SK-N-SH (cell line): Measurements from ENCODE around the gene TNFRSF14. TPM values are rescaled to one million over a fixed set of nuclear protein-coding genes. Genes with fewer than 3 reads are reported as not detected.

Source experiments
- CTCF ChIA-PET: fragments of 300-600, 350-600 bp; formaldehyde crosslinking; extraction: SDS; loops from one replicate; lab custom pipeline; 2021; lab: Yijun Ruan, JAX
- POLR2A ChIA-PET: fragments of 350-600 bp; sonication (Branson Sonifier 250); formaldehyde crosslinking; extraction: SDS; loops from one replicate; lab custom pipeline; 2020; ENCODE audit warnings: antibody characterized with exemption, inconsistent platforms; lab: Yijun Ruan, JAX
- DNase-seq: peaks from one replicate; pipeline ENCODE4 v3.0.0; 2012
- H2AFZ ChIP-seq: fragments of 200-600 bp; sonication (generic); 2 replicates; pipeline ENCODE4 v1.8.1; 2016; ENCODE audit warnings: antibody characterized with exemption, mild to moderate bottlenecking, low read depth
- H3F3A ChIP-seq: fragments of 200-600 bp; sonication (generic); replicated peaks from 2 replicates; pipeline ENCODE3; 2016; ENCODE audit warnings: antibody characterized with exemption, mild to moderate bottlenecking; ENCODE audit not compliant: insufficient read depth
- H3K27ac ChIP-seq, 2 experiments: fragments of 200-500 bp in 1 of 2; fragments of 200-600 bp in 1 of 2; sonication (Bioruptor generic) in 1 of 2; sonication (generic), shearing (Covaris generic) in 1 of 2; 2 replicates each; pipeline versions ENCODE4 v1.5.1 to v1.6.1; 2014 to 2016; ENCODE audit warnings: low read depth in 2 of 2, inconsistent platforms in 1 of 2, low read length in 1 of 2, mild to moderate bottlenecking in 1 of 2, mixed read lengths in 1 of 2
- H3K27me3 ChIP-seq: fragments of 200-600 bp; sonication (generic), shearing (Covaris generic); 2 replicates; pipeline ENCODE4 v1.6.1; 2016; ENCODE audit warnings: mixed run types; ENCODE audit not compliant: insufficient read depth
- H3K36me3 ChIP-seq, 2 experiments: fragments of 200-500 bp in 1 of 2; fragments of 200-600 bp in 1 of 2; sonication (Bioruptor generic) in 1 of 2; sonication (generic) in 1 of 2; replicated peaks in 1 of 2; 2 replicates each; pipeline versions ENCODE3 to v1.5.1; 2014 to 2016; ENCODE audit warnings: low read length in 1 of 2, mild to moderate bottlenecking in 1 of 2; ENCODE audit not compliant: insufficient read depth in 2 of 2, control insufficient read depth in 1 of 2
- H3K4me1 ChIP-seq, 2 experiments: fragments of 200-500 bp in 1 of 2; fragments of 200-600 bp in 1 of 2; sonication (Bioruptor generic) in 1 of 2; sonication (generic), shearing (Covaris generic) in 1 of 2; 2 replicates each; pipeline versions ENCODE4 v1.5.1 to v1.6.1; 2014 to 2016; ENCODE audit warnings: low read depth in 1 of 2, low read length in 1 of 2, mixed run types in 1 of 2; ENCODE audit not compliant: insufficient read depth in 2 of 2, control insufficient read depth in 1 of 2
- H3K4me2 ChIP-seq: fragments of 200-600 bp; sonication (generic), shearing (Covaris generic); 2 replicates; pipeline ENCODE4 v1.6.1; 2017; ENCODE audit warnings: mixed run types
- H3K4me3 ChIP-seq, 2 experiments: fragments of 200-500 bp in 1 of 2; fragments of 200-600 bp in 1 of 2; sonication (Bioruptor generic) in 1 of 2; sonication (generic), shearing (Covaris generic) in 1 of 2; 2 replicates each; pipeline versions ENCODE4 v1.5.1 to v1.8.1; 2014 to 2016; ENCODE audit warnings: low read depth in 2 of 2, inconsistent platforms in 1 of 2, low read length in 1 of 2, mild to moderate bottlenecking in 1 of 2, mixed read lengths in 1 of 2, moderate library complexity in 1 of 2
- H3K79me2 ChIP-seq: fragments of 200-600 bp; sonication (generic); 2 replicates; pipeline ENCODE4 v1.8.1; 2017; ENCODE audit warnings: mild to moderate bottlenecking; ENCODE audit not compliant: insufficient read depth
- H3K9ac ChIP-seq: fragments of 200-600 bp; sonication (generic); 2 replicates; pipeline ENCODE4 v1.6.1; 2017; ENCODE audit warnings: mixed run types
- H3K9me2 ChIP-seq: fragments of 200-600 bp; sonication (generic); 2 replicates; pipeline ENCODE4 v1.6.1; 2017; ENCODE audit warnings: mixed run types
- H3K9me3 ChIP-seq: fragments of 200-600 bp; sonication (generic); 2 replicates; pipeline ENCODE4 v1.6.1; 2017; ENCODE audit warnings: mixed run types, mild to moderate bottlenecking, moderate library complexity
- H4K20me1 ChIP-seq: fragments of 200-600 bp; sonication (generic); 2 replicates; pipeline ENCODE4 v1.6.1; 2017; ENCODE audit warnings: mild to moderate bottlenecking, mixed run types; ENCODE audit not compliant: insufficient read depth
- CHD2 ChIP-seq: fragments of 150-350 bp; IDR thresholded peaks from 2 replicates; pipeline ENCODE4 v1.6.1; 2018; ENCODE audit warnings: low read length; ENCODE audit not compliant: partially characterized antibody
- ELF1 ChIP-seq: IDR thresholded peaks from 2 replicates; pipeline ENCODE4 v1.4.0; 2012
- EZH2phosphoT487 ChIP-seq: fragments of 200-600 bp; sonication (generic); IDR thresholded peaks from 2 replicates; pipeline ENCODE4 v1.6.1; 2017; ENCODE audit warnings: low read depth, mixed run types, mild to moderate bottlenecking, antibody characterized with exemption, moderate library complexity, borderline replicate concordance
- FOSL2 ChIP-seq: IDR thresholded peaks from 2 replicates; pipeline ENCODE4 v1.4.0; 2012; ENCODE audit warnings: low read depth, mild to moderate bottlenecking, moderate library complexity, borderline replicate concordance
- FOXJ3 ChIP-seq: sonication (generic); formaldehyde crosslinking; IDR thresholded peaks from 2 replicates; pipeline ENCODE4 v1.5.1; 2020; ENCODE audit warnings: mild to moderate bottlenecking, missing genetic modification reagents
- GABPA ChIP-seq: IDR thresholded peaks from 2 replicates; pipeline ENCODE4 v1.4.0; 2012; ENCODE audit warnings: low read depth, mild to moderate bottlenecking
- GATA2 ChIP-seq: sonication (generic); formaldehyde crosslinking; IDR thresholded peaks from 2 replicates; pipeline ENCODE4 v1.5.0; 2020; ENCODE audit warnings: mild to moderate bottlenecking, missing genetic modification reagents
- MAX ChIP-seq: IDR thresholded peaks from 2 replicates; pipeline ENCODE4 v1.4.0; 2012; ENCODE audit warnings: low read depth
- MEF2A ChIP-seq: IDR thresholded peaks from 2 replicates; pipeline ENCODE4 v1.4.0; 2012; ENCODE audit warnings: low read depth, borderline replicate concordance
- MXI1 ChIP-seq: IDR thresholded peaks from 2 replicates; pipeline ENCODE4 v1.6.1; 2012; ENCODE audit warnings: mild to moderate bottlenecking, low read depth, low read length, improper control_type of control experiment
- NFIC ChIP-seq: IDR thresholded peaks from 2 replicates; pipeline ENCODE4 v1.4.0; 2012; ENCODE audit warnings: borderline replicate concordance
- POLR2AphosphoS5 ChIP-seq: IDR thresholded peaks from 2 replicates; pipeline ENCODE4 v1.6.1; 2012; ENCODE audit warnings: low read depth, low read length
- RCOR1 ChIP-seq: fragments of 150-350 bp; IDR thresholded peaks from 2 replicates; pipeline ENCODE4 v1.6.1; 2017; ENCODE audit warnings: antibody characterized with exemption, low read length
- SIN3A ChIP-seq: IDR thresholded peaks from 2 replicates; pipeline ENCODE4 v1.6.1; 2012; ENCODE audit warnings: low read depth, mild to moderate bottlenecking, low read length, moderate library complexity, borderline replicate concordance
- SMC3 ChIP-seq: IDR thresholded peaks from 2 replicates; pipeline ENCODE4 v1.6.1; 2012; ENCODE audit warnings: low read depth, low read length, improper control_type of control experiment
- TCF12 ChIP-seq: IDR thresholded peaks from 2 replicates; pipeline ENCODE4 v1.4.0; 2012
- TEAD4 ChIP-seq: IDR thresholded peaks from 2 replicates; pipeline ENCODE4 v1.4.0; 2012; ENCODE audit warnings: mild to moderate bottlenecking, borderline replicate concordance; ENCODE audit not compliant: insufficient read depth
- USF2 ChIP-seq: fragments of 150-350 bp; IDR thresholded peaks from 2 replicates; pipeline ENCODE4 v1.6.1; 2017; ENCODE audit warnings: antibody characterized with exemption, low read length, low read depth, borderline replicate concordance
- WGBS: methylation state at CpG from one replicate; pipeline ENCODE4 v1.1.6; 2017; ENCODE audit warnings: low lambda C conversion rate; 5-methylcytosine and 5-hydroxymethylcytosine counted together
- polyA plus RNA-seq, 3 experiments: library from polyadenylated mRNA; depleted of rRNA; stranded (reverse); fragments of >200 nt; gene quantifications; 2 replicates each; pipeline ENCODE4 v1.2.3, GENCODE V29; 2012
- TF ChIP-seq, protein P1 (sequence below): fragments of 200-600 bp; sonication (generic); IDR thresholded peaks from 2 replicates; pipeline ENCODE4 v1.6.1; 2017; ENCODE audit warnings: antibody characterized with exemption, mild to moderate bottlenecking, moderate library complexity
- TF ChIP-seq, protein P2 (sequence below): IDR thresholded peaks from 2 replicates; pipeline ENCODE4 v1.4.0; 2012; ENCODE audit warnings: low read depth, borderline replicate concordance
- TF ChIP-seq, protein P3 (sequence below): fragments of 150-350 bp; IDR thresholded peaks from 2 replicates; pipeline ENCODE4 v1.6.1; 2016; ENCODE audit warnings: mild to moderate bottlenecking, low read depth, low read length

The TNFRSF14 gene
- polyA plus RNA-seq, 1 of the 3 experiments (the other 2 are of a cell fraction) = 0.28 TPM

GRCh38 chr1:2545754-2546514 lies 10.2 kb upstream of the TNFRSF14 start (continued):
- TF ChIP-seq SIN3A = no peak
- TF ChIP-seq FOSL2 = no peak
- TF ChIP-seq MEF2A = no peak
- TF ChIP-seq MXI1 = peak; percentile 51; the same call in 1 of the 2 replicates
- TF ChIP-seq FOXJ3 = no peak
- TF ChIP-seq GABPA = no peak
- no peak for TF ChIP-seq NFIC
- no peak for TF ChIP-seq SMC3
- TF ChIP-seq, protein P1, sequence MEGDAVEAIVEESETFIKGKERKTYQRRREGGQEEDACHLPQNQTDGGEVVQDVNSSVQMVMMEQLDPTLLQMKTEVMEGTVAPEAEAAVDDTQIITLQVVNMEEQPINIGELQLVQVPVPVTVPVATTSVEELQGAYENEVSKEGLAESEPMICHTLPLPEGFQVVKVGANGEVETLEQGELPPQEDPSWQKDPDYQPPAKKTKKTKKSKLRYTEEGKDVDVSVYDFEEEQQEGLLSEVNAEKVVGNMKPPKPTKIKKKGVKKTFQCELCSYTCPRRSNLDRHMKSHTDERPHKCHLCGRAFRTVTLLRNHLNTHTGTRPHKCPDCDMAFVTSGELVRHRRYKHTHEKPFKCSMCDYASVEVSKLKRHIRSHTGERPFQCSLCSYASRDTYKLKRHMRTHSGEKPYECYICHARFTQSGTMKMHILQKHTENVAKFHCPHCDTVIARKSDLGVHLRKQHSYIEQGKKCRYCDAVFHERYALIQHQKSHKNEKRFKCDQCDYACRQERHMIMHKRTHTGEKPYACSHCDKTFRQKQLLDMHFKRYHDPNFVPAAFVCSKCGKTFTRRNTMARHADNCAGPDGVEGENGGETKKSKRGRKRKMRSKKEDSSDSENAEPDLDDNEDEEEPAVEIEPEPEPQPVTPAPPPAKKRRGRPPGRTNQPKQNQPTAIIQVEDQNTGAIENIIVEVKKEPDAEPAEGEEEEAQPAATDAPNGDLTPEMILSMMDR = no peak
- TF ChIP-seq ELF1 = no peak
- TF ChIP-seq, protein P2, sequence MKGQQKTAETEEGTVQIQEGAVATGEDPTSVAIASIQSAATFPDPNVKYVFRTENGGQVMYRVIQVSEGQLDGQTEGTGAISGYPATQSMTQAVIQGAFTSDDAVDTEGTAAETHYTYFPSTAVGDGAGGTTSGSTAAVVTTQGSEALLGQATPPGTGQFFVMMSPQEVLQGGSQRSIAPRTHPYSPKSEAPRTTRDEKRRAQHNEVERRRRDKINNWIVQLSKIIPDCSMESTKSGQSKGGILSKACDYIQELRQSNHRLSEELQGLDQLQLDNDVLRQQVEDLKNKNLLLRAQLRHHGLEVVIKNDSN = peak; percentile 87
- TF ChIP-seq, protein P3, sequence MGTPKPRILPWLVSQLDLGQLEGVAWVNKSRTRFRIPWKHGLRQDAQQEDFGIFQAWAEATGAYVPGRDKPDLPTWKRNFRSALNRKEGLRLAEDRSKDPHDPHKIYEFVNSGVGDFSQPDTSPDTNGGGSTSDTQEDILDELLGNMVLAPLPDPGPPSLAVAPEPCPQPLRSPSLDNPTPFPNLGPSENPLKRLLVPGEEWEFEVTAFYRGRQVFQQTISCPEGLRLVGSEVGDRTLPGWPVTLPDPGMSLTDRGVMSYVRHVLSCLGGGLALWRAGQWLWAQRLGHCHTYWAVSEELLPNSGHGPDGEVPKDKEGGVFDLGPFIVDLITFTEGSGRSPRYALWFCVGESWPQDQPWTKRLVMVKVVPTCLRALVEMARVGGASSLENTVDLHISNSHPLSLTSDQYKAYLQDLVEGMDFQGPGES = no peak
- TF ChIP-seq MAX = peak; percentile 55; the same call in 1 of the 2 replicates
- TF ChIP-seq TCF12 = no peak
- no peak for TF ChIP-seq RCOR1
- no peak for TF ChIP-seq GATA2 (CRISPR knock-in tag)

DNA sequence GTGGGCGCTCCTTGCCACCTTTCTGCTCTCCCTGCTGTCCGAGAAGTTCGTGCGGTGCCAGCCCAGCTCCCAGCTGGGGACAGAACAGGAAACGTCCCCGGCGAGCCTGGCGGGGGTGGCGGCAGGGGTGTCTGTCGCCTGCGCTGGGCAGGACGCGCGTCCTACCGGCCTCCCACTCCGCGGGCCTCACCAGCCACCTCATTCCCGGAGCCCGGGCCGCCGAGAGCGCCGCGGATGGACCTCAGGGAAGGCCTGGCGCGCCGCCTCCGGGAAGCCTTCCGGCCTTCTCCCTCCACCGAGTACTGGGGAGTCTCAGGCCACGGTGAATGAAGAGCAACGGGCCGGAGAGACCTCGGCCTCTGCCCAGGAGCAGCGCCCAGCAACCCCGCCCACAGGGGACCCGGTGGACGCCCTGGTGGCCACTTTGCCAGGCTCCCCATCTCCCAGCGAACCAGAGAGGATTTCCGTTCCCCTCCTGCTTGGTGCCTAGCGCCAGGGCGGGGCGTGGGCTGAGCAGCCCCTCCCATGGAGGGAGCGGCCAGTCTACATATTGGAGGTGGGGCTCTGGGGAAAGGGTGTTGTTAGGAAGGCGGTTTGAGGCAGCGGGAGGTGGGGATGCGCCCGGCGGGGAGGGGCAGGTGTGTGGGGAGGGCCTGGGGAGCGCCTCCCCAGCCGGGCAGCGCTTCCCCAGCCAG lies 9.5 kb upstream of the TNFRSF14 start:
- peak overlapping the region; percentile 65; the same call in 1 of the 2 replicates for H3K9ac ChIP-seq
- H3K36me3 ChIP-seq = no peaks in the 10 kb centered on the region
- ChIA-PET POLR2A (interaction anchor here (0.8 to 1.8 kb wide), 7 partner anchors 13 to 87 kb away, joined by 3 to 8 read pairs (median 5); no protein-coding TSS in a partner anchor), CTCF (interaction anchor here (0.6 to 5.1 kb wide), 35 partner anchors 9 to 352 kb away, joined by 3 to 53 read pairs (median 7); partner anchors contain the start of genes FAAP20, HES5, PANK4 and PEX10)
- H4K20me1 ChIP-seq = no peaks in the 10 kb centered on the region
- peak overlapping the region in 1 of 2 experiments; percentile 82; a peak in 2 of 4 replicates for H3K27ac ChIP-seq
- peak; percentile 92 for DNase-seq
- H3K4me1 ChIP-seq = peaks cover 0 to 56% of the 10 kb centered on the region in 2 experiments; a peak in 1 of 4 replicates
- no peaks in the 10 kb centered on the region for H3K27me3 ChIP-seq
- WGBS = 3% methylated on average over 14 of the region's 52 CpGs
- peak overlapping the region; percentile 51; the same call in 1 of the 2 replicates for H2AFZ ChIP-seq
- H3K9me3 ChIP-seq = no peaks in the 10 kb centered on the region
- H3K4me3 ChIP-seq = peak overlapping the region; percentile 59
- no peaks in the 10 kb centered on the region for H3K79me2 ChIP-seq
- peak overlapping the region; percentile 88 for H3K4me2 ChIP-seq
- H3F3A ChIP-seq = no peaks in the 10 kb centered on the region
- H3K9me2 ChIP-seq = no peaks in the 10 kb centered on the region
- TF ChIP-seq USF2 = no peak
- TF ChIP-seq FOSL2 = no peak
- TF ChIP-seq POLR2AphosphoS5 = no peak
- TF ChIP-seq MEF2A = no peak
- TF ChIP-seq, protein P1 = 0 out of 2 replicates have a peak, but pooled peaks have one; percentile 11
- no peak for TF ChIP-seq TEAD4
- TF ChIP-seq EZH2phosphoT487 = no peak
- TF ChIP-seq MXI1 = no peak
- TF ChIP-seq GATA2 (CRISPR knock-in tag) = no peak
- TF ChIP-seq GABPA = 0 out of 2 replicates have a peak, but pooled peaks have one; percentile 21
- TF ChIP-seq CHD2 = no peak
